ENCODE data around the gene ITIH5.

ITIH5 gene

GRCh38 chr10:7518693-7519092, 148.1 kb downstream of the ITIH5 start:
- DNase-seq (ENCODE audit: low spot score): no peak

GRCh38 chr10:7515439-7515838, 151.3 kb downstream of the ITIH5 start:
- DNase-seq (ENCODE audit: low spot score): no peak

GRCh38 chr10:7513936-7514335, 152.8 kb downstream of the ITIH5 start:
- DNase-seq (ENCODE audit: low spot score): no peak

GRCh38 chr10:7513455-7513854, 153.3 kb downstream of the ITIH5 start:
- DNase-seq (ENCODE audit: low spot score): no peak

- DNase-seq (ENCODE audit: low spot score): no peak
These were observed 154.3 kb downstream of the ITIH5 start for GRCh38 chr10:7512487-7512886.

- no peak for DNase-seq (ENCODE audit: low spot score)
These were observed 155.2 kb downstream of the ITIH5 start for GRCh38 chr10:7511612-7512011.
